Neutrophil (primary cell): ENCODE results near the gene AMPD3.
A peak's percentile ranks its signal among the peaks of the same experiment; 100 is the strongest.

Source experiments
- H3K27ac ChIP-seq: fragments of 200-600 bp; sonication (generic); 2 replicates; pipeline ENCODE4 v1.5.1; 2016; ENCODE audit warnings: mild to moderate bottlenecking, moderate library complexity
- H3K27me3 ChIP-seq: fragments of 200-600 bp; sonication (generic); 2 replicates; pipeline ENCODE4 v1.6.0; 2016; ENCODE audit warnings: mild to moderate bottlenecking
- H3K36me3 ChIP-seq: fragments of 200-600 bp; sonication (generic); 2 replicates; pipeline ENCODE4 v1.5.1; 2017
- H3K4me1 ChIP-seq, 2 experiments: fragments of 200-600 bp in 1 of 2; sonication (generic) in 1 of 2; 1 replicate in 1 of 2; 2 replicates in 1 of 2; pipeline versions ENCODE4 v1.5.1 to v1.6.1; 2013 to 2016; ENCODE audit warnings: low read depth in 1 of 2, low read length in 1 of 2, mild to moderate bottlenecking in 1 of 2, moderate library complexity in 1 of 2; ENCODE audit not compliant: control insufficient read depth in 1 of 2, insufficient read depth in 1 of 2
- H3K4me3 ChIP-seq, 2 experiments: fragments of 200-600 bp in 1 of 2; sonication (generic) in 1 of 2; 1 replicate in 1 of 2; 2 replicates in 1 of 2; pipeline ENCODE4 v1.5.1; 2013 to 2016; ENCODE audit warnings: low read depth in 1 of 2, low read length in 1 of 2, mild to moderate bottlenecking in 1 of 2, moderate library complexity in 1 of 2
- H3K9me3 ChIP-seq: fragments of 200-600 bp; sonication (generic); 2 replicates; pipeline ENCODE4 v1.5.1; 2016
- TF ChIP-seq, protein P1 (sequence below): fragments of 200-600 bp; sonication (generic); IDR thresholded peaks from 2 replicates; pipeline ENCODE4 v1.5.1; 2016; ENCODE audit warnings: antibody characterized with exemption

Gene AMPD3

DNA sequence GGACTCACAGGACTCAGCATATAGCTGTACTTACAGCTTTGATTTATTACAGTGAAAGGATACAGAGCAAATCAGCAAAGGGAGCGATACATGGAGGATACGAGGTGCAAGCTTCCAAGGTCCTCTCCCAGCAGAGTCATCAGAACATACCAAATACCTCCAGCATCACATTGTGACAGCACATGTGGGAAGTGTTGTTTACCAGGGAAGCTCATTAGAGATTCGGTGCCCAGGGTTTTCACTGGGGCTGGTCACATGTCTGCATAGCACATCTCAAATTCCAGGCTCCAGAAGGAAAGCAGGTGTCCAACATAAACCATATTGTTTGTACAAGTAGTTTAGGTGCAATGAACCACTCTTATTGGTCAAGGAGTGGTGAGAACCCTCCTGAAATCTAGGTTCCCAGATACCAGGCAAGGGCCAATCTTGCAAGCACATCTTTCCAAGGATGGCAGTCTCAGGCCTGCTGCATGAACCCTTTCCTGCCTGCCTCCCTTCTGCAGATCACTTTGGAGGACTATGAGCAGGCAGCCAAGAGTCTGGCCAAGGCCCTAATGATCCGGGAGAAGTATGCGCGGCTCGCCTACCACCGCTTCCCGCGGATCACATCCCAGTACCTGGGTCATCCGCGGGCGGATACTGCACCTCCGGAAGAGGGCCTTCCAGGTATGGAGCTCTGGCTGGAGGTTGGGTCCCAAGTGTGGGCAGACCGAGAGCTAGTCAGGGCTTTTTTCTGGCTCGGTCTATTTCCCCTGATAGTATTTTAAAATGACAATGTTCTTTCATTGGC is 26.7 kb downstream of the AMPD3 start:
- Histone ChIP-seq H3K4me3 (no peak overlapping the region), H3K36me3 (peaks cover 88% of the 10 kb centered on the region), H3K27me3 (no peaks in the 10 kb centered on the region), H3K4me1 (peaks cover 8 to 13% of the 10 kb centered on the region in 2 experiments), H3K9me3 (no peaks in the 10 kb centered on the region), H3K27ac (peak overlapping the region; percentile 80)
- TF ChIP-seq, protein P1, sequence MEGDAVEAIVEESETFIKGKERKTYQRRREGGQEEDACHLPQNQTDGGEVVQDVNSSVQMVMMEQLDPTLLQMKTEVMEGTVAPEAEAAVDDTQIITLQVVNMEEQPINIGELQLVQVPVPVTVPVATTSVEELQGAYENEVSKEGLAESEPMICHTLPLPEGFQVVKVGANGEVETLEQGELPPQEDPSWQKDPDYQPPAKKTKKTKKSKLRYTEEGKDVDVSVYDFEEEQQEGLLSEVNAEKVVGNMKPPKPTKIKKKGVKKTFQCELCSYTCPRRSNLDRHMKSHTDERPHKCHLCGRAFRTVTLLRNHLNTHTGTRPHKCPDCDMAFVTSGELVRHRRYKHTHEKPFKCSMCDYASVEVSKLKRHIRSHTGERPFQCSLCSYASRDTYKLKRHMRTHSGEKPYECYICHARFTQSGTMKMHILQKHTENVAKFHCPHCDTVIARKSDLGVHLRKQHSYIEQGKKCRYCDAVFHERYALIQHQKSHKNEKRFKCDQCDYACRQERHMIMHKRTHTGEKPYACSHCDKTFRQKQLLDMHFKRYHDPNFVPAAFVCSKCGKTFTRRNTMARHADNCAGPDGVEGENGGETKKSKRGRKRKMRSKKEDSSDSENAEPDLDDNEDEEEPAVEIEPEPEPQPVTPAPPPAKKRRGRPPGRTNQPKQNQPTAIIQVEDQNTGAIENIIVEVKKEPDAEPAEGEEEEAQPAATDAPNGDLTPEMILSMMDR = no peak

DNA sequence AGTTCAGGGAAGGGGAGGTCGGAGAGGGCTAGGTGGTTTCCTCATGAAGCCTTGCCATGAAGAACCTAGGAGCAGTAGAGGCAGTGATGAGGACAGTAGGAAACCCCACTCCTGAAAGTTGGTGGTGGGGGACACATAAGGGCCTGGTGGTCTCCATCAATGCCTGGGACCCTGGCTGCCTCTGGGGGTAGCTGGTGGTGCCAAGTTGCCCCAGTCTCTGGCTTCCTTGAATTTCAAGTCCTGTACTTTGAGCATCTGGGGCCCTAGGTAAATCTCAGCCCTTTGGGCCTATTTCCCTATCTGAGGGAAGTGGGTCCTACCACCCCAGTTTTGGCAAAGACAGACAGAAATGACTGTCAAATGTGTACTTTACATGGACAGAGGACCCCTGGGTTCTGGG is 28.1 kb downstream of the AMPD3 start:
- no peaks in the 10 kb centered on the region for H3K27me3 ChIP-seq
- H3K4me3 ChIP-seq = no peak overlapping the region
- no peaks in the 10 kb centered on the region for H3K4me1 ChIP-seq
- TF ChIP-seq, protein P1 = no peak
- no peaks in the 10 kb centered on the region for H3K9me3 ChIP-seq
- no peak overlapping the region for H3K27ac ChIP-seq
- peaks cover 98% of the 10 kb centered on the region for H3K36me3 ChIP-seq

DNA sequence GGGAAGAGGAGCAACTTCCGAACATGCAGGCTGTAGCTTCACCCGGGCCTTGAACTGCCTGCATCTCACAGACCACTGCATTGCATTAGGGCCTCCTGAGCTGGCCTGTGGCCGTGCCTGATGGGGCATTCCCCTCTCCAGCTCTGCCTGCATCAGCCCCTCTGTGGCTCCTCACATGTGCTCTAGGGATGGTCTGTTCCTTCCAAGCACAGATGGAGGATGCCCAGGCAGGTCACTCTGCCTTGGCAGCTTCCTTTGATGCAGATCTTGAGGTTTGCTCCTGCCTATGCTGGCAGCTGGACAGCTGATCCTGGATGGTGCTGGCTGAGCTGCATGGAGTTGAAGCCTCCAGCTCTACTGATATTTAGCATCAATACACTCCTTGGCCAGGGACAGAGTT is 28.5 kb downstream of the AMPD3 start:
- TF ChIP-seq, protein P1 = no peak
- peaks cover 98% of the 10 kb centered on the region for H3K36me3 ChIP-seq
- no peaks in the 10 kb centered on the region for H3K27me3 ChIP-seq
- H3K4me3 ChIP-seq = no peak overlapping the region
- no peak overlapping the region for H3K27ac ChIP-seq
- H3K9me3 ChIP-seq = no peaks in the 10 kb centered on the region
- no peaks in the 10 kb centered on the region for H3K4me1 ChIP-seq

DNA sequence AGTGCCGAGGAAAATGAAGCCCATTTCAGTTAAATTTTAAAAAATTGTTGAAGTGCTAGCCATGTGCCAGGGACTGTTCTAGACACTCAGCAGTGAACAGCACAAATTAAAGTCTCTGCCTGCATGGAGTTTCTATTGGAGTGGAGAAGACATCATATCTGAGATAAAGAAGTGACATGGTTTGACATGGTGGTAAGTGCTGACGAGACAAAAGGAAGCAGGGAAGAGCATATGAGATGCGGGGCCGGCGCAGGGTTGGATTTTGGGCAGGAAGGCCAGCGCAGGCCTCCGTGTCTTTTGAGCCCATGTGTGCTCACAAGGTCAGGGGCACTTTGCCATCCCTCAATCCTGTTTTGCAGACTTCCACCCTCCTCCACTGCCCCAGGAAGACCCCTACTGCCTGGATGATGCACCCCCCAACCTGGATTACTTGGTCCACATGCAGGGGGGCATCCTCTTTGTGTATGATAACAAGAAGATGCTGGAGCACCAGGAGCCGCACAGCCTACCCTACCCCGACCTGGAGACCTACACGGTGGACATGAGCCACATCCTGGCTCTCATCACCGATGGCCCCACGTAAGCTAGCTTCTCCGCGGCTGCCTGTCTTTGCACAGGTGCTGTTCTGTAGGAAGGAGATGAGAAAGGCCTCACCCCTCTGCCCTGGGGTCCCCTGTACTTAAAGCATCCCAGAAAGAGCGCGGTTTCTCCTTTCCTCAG is 29.6 kb downstream of the AMPD3 start:
- Histone ChIP-seq H3K27me3 (no peaks in the 10 kb centered on the region), H3K4me1 (no peaks in the 10 kb centered on the region), H3K4me3 (no peak overlapping the region), H3K36me3 (peaks cover 96% of the 10 kb centered on the region), H3K9me3 (no peaks in the 10 kb centered on the region), H3K27ac (no peak overlapping the region)
- TF ChIP-seq, protein P1 = no peak

DNA sequence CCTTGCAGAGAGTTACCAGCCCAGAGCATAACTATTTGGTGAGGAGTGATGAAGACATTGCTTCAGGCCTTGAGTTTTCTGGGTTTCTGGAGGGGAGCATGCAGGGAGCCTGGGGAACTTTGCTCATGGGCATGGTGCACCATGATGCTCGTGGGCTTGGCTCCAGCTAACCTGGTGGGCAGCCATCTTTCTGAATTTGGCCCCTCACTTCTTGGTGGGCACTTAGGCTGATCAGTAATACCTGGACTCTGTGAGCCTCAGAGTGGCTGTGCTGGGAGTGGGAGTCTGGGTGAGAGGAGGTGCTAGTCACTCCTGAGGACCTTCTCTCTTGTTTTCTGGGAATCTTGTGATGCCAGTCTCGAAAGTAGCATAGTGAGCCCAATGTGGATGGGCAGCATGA is 30.6 kb downstream of the AMPD3 start:
- Histone ChIP-seq H3K4me3 (no peak overlapping the region), H3K9me3 (no peaks in the 10 kb centered on the region), H3K36me3 (peaks cover 95% of the 10 kb centered on the region), H3K27me3 (no peaks in the 10 kb centered on the region), H3K27ac (no peak overlapping the region), H3K4me1 (peaks cover 1 to 3% of the 10 kb centered on the region in 2 experiments)
- TF ChIP-seq, protein P1 = no peak
